Measurements from ENCODE around the gene JOSD1.
A peak's percentile ranks its signal among the peaks of the same experiment; 100 is the strongest.

The JOSD1 gene

GRCh38 chr22:38700789-38701628, at the start of gene JOSD1:
Gene JOSD1, minus strand, starts transcription at chr22:38700943. Its CDS starts 956 bp downstream, at chr22:38699987.
- DNase-seq = peak; percentile 98

DNA sequence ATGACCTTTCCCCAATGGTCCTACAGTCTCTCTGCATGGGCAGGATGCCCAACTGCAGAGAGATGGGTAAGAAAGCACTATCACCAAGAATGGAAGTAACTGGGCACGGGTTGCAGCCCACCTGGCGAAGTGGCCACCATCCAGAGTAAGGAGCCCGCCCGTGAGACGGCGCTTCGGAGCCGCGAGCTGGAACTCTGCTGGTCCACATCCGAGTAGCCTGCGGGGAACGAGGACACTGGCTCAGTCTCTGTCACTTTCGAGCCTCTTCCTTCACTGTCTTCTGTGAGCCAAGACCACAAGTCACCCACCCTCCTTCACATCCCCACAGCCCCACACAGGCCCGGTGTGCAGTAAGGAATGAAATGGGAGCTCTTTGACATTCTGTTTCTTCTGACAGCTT, 49.4 kb upstream of the JOSD1 start:
- DNase-seq = no peak

DNA sequence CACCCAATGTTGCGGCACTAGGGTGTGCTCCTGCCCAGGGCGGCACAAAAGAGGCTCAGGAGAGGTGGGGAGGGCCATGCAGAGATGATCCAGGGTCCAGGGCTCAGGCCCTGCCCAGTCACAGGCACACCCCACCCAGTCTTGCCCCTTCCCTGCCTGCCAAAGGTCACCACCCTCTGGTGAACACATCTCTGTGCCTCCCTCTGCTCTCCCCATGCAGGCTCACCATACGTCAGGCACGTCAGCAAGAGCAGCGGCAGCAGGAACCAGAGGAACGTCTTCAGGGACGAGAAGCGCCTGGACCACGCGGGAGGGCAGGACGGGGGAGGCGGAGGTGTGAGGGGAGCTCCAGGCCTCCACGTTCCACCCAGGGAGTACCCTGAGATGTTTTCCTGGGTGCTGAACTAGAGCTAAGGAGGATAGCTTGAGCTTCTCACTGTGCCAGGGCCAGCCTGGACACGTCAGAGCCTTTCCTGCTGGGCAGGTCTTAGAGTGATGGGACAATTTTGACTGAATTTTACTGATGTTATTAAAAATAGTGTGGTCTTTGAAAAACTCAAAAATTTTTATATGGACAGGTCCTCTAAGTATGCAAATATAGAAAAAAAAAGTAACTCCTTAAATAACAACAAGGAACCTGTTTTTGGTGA, 47.9 kb upstream of the JOSD1 start:
- DNase-seq = no peak

DNA sequence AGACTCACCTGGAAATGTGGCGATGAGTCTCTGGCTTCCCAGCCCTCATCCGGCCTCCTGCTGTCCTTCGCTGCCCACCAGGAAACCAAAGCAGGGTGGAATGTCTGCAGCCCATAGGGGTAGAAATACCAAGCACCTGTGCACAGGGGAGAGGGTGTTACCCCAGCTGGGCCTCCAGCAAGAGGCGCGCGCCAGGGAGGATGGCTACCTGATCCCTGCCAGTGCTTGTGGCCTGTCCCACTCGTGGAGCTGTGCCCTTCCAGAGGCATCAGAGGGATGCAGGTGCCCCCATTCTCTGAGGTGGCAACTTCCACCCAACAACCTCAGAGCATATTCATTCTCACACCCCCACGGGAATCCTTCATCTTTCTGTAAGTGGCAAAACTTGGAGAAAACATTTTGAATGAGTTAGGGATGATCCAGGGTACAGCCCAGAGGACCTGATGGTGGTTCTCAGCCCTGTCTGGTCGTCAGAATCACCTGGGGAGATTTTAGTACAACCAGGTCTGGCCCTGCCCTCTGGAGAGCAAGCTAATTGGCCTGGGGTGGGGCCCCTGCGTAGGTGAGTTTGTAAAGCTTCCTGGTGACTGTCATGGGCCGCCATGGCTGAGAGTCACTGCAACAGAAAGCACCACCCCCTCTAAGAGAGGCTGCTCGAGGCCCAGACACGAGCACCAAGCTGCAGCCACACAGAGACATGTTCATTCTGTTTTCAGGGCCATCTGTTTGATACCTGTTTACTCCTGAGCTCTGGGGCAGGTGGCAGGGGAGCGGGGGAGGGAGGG, 45.1 kb upstream of the JOSD1 start:
- no peak for DNase-seq

DNA sequence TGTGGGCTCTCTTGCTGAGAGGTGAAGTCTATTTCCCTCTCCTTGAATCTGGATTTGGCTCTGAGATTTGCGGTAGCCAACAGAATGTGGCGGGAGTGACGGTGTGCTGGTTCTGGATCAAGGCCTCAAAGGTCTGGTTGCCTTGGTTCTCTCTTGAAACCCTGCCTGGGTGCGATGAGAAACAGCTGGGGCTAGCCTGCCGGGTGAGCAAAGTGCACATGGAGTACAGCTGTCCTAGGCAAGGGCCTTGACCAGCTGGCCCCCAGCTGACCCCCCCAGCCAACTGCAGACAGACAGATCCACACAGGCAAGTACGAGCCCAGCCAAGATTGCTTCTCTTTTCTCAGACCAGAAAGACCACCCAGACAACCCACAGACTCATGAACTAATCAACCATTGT, 44.2 kb upstream of the JOSD1 start:
- DNase-seq = no peak

DNA sequence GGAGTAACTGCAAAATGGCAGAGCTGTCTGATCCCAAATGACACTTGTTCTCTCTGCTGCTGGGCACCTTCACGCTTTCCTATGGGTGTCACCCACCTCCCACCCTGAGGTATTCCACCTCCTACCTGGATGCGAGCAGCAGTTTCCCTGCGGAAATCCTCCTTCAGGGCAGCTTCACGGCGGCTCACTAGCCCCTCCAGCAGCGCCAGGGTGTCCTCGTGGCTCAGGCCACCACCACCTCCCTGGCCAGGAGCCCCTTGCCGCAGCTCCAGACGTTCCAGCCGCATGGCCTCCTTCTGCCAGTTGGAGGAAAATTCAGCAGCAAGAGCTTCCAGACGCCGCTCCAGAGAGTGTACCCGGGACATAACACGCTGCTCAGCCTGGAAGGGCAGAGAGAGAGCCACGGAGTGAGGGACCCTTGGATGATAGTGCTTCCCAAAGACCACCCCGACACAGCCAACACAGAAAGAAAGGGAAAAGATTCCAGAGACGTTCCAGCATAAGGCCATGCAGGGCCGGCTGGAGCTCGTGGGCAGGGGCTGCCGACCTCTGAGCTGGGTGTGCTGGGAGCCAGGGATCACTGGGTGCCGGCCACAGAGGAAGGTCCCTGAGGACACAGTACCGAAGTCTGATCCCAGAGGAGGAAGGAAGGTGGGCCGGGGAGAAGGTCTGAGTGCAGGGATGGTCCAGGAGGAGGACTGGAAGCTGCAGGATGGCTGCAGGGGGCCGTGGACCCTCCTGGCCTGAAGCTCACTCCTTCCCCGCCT, 41.6 kb upstream of the JOSD1 start:
- DNase-seq = no peak

- no peak for DNase-seq
Measured at GRCh38 chr22:38741576-38741975, 40.8 kb upstream of the JOSD1 start.

GRCh38 chr22:38741166-38741565, 40.4 kb upstream of the JOSD1 start:
- DNase-seq = no peak

DNA sequence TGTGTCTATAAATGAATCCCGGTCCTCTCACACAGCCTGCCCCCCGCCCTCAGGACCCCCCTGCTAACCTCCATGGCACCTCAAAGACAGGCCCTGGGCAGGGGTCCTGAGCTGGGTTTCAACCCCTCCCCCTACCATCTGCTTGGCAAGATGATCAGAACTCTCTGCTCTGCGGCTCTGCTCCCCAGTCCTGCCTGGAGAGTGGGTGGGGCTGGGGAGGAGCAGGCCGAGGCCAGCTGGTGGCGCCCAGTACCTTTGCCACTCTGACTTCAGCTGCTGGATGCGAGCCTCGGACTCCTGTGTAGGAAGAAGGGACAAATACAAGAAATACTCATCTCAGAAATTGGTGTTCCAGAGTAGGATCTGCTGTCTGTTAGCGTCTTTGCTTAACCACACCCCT, 40.0 kb upstream of the JOSD1 start:
- DNase-seq = no peak

GRCh38 chr22:38740116-38740723, 39.5 kb upstream of the JOSD1 start:
- DNase-seq = no peak

DNA sequence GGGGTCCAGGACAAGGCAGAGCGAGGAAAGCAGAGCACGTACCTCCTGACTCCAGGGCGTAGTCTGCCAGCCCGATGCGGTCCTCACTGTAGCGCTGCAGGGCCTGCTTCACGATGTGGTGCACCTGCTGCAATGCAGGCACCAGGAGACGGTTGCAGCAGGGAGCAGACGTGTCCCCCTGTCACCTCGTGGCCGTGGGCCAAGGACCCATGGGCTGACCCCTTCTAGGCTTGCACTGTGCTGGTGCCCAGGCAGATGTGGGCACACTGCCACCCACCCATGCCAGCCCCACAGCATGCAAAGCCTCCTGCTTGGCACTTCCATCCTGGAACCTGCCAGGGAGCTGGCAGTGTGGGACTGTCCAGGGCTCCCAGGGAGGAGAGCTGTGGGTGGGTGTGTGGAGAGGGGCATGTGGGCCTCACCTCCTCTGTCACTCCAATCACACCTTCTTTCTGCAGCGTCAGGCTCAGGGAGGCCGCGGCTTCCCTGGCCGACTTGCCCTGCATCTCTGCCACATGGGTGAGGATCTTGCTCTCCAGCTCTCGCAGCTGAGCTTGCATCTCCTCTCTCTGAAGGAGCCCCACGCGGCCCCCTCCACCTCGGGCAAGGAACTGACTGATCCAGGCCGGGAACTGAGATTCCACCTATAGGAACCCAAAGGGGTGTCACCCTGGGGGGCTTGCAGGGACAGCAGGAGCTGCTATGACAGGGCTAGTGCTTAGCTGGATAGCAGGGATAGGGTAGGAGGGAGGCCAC, 38.7 kb upstream of the JOSD1 start:
- DNase-seq = no peak

GRCh38 chr22:38738475-38739070, 37.8 kb upstream of the JOSD1 start:
- DNase-seq = no peak

- DNase-seq = no peak
Measured at GRCh38 chr22:38737302-38738060, 36.7 kb upstream of the JOSD1 start.

DNA sequence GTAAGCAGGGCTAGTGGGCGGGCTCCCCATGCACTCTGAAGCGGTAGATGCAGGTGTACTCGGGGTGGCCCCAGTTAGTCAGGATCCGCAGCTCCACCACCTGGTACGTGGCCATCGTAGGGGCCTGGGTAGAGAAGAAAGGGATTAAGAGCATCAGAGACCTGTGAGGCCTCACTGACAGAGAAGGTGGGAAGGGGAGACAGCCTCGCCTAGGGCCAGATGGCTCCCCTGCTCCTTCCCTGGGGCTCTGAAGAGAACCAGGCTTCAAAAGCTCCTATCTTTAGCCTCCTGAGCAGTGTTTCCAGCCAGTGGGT, 35.5 kb upstream of the JOSD1 start:
- DNase-seq = no peak

GRCh38 chr22:38735465-38736256, 34.9 kb upstream of the JOSD1 start:
- DNase-seq = no peak

- DNase-seq = no peak
Measured at GRCh38 chr22:38735126-38735464, 34.4 kb upstream of the JOSD1 start.

DNA sequence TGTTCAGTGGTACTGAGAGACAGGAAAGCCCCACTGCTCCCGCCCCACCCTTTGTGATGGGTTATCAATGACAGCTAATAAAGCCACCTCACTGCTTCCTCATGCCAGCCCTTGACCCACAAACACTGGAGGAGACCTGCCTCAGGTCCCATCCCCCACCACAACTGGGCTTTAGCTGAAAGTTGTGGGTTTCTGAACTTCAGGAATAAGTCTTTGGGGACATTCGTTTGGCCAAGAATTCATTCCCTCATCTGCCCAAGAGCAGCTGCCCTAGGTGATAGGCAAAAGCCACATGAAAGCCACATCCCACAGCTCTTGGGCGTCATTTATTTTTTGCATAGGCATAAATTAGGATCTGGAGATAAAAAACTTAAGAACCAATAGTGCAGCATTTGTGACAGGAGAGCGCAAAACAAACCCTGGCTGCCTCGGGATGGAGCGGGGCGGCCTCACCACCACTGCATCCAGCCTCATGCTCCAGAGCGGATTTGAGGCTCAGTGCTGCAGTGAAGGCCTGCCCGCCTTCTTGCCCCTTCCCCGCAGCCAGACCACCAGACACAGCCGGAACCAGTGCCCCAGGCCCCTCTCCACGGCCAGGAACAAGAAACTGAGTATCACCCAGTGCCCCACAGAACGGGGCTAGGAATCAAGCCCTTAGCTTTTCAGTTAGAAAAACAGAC, 33.8 kb upstream of the JOSD1 start:
- DNase-seq = no peak

GRCh38 chr22:38733724-38734381, 33.1 kb upstream of the JOSD1 start:
- no peak for DNase-seq

DNA sequence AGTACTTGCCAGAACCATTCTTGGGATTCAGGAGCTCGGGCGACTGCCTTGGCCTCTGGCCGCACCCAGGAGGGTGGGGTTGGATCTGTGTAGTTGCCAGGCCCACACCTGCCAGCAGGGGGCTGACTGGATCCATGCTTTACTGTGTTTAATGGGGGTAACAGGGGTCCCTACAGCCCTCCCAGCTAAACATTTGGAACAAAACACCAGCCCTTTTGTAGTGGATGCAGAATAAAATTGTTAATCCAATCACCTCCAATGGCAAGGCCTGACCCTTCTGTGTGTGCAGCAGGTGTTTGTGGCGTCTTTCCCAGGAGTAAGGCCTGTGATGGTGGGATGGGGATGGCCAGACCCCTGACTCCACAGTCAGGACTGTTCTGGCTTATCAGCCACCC, 32.6 kb upstream of the JOSD1 start:
- peak; percentile 57 for DNase-seq
